ENCODE data around the gene ZNF324B. TPM values are rescaled to one million over a fixed set of nuclear protein-coding genes. Genes with fewer than 3 reads are reported as not detected.
"Not testable (repeated sequence)": the region's sequence is repeated elsewhere in the genome, so short reads cannot be mapped to it uniquely, and the experiment has no call there.

Gene ZNF324B
- total and polyA plus RNA-seq, 2 donors (not counting 3 experiments of a cell fraction or from before 2014, with no cell fraction given), result 3.4 to 6.9 TPM

- BruUV-seq (replicated peaks), result no TSS peak
- no peak for DNase-seq (ENCODE audit: low read depth, low spot score)
- H3K4me2 ChIP-seq (ENCODE audit: insufficient read depth, low read length), result no peak overlapping the region
Measured at GRCh38 chr19:58469241-58470013, 18.0 kb downstream of the ZNF324B start.

DNA sequence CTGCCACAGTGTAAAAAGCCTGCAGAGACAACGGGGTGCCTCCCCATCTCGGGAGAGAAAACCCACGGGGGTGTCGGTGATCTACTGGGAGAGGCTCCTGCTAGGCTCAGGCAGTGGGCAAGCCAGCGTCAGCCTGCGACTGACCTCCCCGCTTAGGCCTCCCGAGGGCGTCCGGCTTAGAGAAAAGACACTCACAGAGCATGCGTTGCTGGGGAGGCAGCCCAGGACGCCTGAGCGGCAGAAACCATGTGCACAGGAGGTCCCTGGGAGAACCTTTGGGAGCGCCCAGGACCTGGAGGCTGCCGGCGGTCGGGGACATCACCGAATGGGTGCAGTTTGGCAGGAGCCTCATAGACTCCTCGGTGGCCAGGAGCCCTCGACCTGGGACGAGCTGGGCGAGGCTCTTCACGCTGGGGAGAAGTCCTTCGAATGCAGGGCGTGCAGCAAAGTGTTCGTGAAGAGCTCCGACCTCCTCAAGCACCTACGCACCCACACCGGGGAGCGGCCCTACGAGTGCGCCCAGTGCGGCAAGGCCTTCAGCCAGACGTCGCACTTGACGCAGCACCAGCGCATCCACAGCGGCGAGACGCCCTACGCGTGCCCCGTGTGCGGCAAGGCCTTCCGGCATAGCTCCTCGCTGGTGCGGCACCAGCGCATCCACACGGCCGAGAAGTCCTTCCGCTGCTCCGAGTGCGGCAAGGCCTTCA is 19.6 kb downstream of the ZNF324B start:
- H3K79me2 ChIP-seq (ENCODE audit: control insufficient read depth, insufficient read depth, low read length); CTCF ChIA-PET; intact Hi-C loops (cut with micrococcal nuclease): not testable (repeated sequence)

More at GRCh38 chr19:58469241-58470013, 18.0 kb downstream of the ZNF324B start:
- no peaks in the 10 kb centered on the region for H3K27me3 ChIP-seq (ENCODE audit: control insufficient read depth in 2 of 2, insufficient read depth in 2 of 2, low read length in 2 of 2)
- no peak for TF ChIP-seq MYC (IDR thresholded peaks at IDR 0.05; ENCODE audit: low read depth, low read length)
- TF ChIP-seq JUN (IDR thresholded peaks at IDR 0.05; ENCODE audit: borderline replicate concordance, insufficient read depth, insufficient read length, low read depth), result no peak
- TF ChIP-seq POLR2A (IDR thresholded peaks at IDR 0.05; ENCODE audit: low read depth, low read length), result no peak
- TF ChIP-seq, protein P1, sequence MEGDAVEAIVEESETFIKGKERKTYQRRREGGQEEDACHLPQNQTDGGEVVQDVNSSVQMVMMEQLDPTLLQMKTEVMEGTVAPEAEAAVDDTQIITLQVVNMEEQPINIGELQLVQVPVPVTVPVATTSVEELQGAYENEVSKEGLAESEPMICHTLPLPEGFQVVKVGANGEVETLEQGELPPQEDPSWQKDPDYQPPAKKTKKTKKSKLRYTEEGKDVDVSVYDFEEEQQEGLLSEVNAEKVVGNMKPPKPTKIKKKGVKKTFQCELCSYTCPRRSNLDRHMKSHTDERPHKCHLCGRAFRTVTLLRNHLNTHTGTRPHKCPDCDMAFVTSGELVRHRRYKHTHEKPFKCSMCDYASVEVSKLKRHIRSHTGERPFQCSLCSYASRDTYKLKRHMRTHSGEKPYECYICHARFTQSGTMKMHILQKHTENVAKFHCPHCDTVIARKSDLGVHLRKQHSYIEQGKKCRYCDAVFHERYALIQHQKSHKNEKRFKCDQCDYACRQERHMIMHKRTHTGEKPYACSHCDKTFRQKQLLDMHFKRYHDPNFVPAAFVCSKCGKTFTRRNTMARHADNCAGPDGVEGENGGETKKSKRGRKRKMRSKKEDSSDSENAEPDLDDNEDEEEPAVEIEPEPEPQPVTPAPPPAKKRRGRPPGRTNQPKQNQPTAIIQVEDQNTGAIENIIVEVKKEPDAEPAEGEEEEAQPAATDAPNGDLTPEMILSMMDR (IDR thresholded peaks at IDR 0.05; ENCODE audit: extremely low read depth in 1 of 2, insufficient read depth in 1 of 2, low read depth in 1 of 2, low read length in 2 of 2), result no peak
- TF ChIP-seq EZH2 (IDR thresholded peaks at IDR 0.05; ENCODE audit: borderline replicate concordance, low read depth, low read length, severe bottlenecking), result no peak
- no peak for TF ChIP-seq POLR2AphosphoS5 (IDR thresholded peaks at IDR 0.05; ENCODE audit: insufficient read depth, low read depth, low read length)
- TF ChIP-seq, protein P2, sequence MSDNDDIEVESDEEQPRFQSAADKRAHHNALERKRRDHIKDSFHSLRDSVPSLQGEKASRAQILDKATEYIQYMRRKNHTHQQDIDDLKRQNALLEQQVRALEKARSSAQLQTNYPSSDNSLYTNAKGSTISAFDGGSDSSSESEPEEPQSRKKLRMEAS (IDR thresholded peaks at IDR 0.05; ENCODE audit: insufficient read depth, insufficient read length), result no peak
- TF ChIP-seq FOS (IDR thresholded peaks at IDR 0.05; ENCODE audit: borderline replicate concordance, insufficient read depth, low read length), result no peak
- TF ChIP-seq GATA2 (IDR thresholded peaks at IDR 0.05; ENCODE audit: insufficient read depth, insufficient read length, low read depth, low read length), result no peak
- intact Hi-C loops (cut with micrococcal nuclease) (no loop called here), dilution Hi-C loops (cut with MboI; ENCODE audit: extremely low pct_ligation_motif_present, low sequenced_read_pairs) (no loop called here)
- no peak overlapping the region for H2AFZ ChIP-seq (ENCODE audit: low read depth, low read length)
- H4K20me1 ChIP-seq (replicated peaks; ENCODE audit: control insufficient read depth, extremely low read depth, insufficient read depth, low read length), result no peaks in the 10 kb centered on the region
- H3K79me2 ChIP-seq (ENCODE audit: control insufficient read depth, insufficient read depth, low read length), result peaks cover 10% of the 10 kb centered on the region
- no peak for FAIRE-seq
- ChIA-PET POLR2A (interaction anchor here (0.6 kb wide), 1 partner anchor 182 kb away, joined by 4 read pairs; no protein-coding TSS in a partner anchor), CTCF (interaction anchor here (1.8 kb wide), 1 partner anchor 50 kb away, joined by 4 read pairs; the partner anchor contains the start of gene ZBTB45)
- H3K36me3 ChIP-seq (ENCODE audit: control insufficient read depth in 2 of 2, extremely low read depth in 1 of 2, insufficient read depth in 2 of 2, low read length in 2 of 2), result peaks cover 4 to 22% of the 10 kb centered on the region in 2 experiments
- H3K9ac ChIP-seq (replicated peaks; ENCODE audit: extremely low read depth, insufficient read depth, low read length), result no peak overlapping the region
- H3K27ac ChIP-seq (ENCODE audit: insufficient read depth, low read depth, low read length), result no peak overlapping the region
- no peaks in the 10 kb centered on the region for H3K9me1 ChIP-seq (replicated peaks; ENCODE audit: control insufficient read depth, extremely low read depth, insufficient read depth, low read length)
- H3K9me3 ChIP-seq (replicated peaks; ENCODE audit: control insufficient read depth, insufficient read depth, low read length), result no peaks in the 10 kb centered on the region
- peaks cover 3% of the 10 kb centered on the region for H3K4me1 ChIP-seq (ENCODE audit: control insufficient read depth, extremely low read depth, insufficient read depth, low read length)
- no peak overlapping the region for H3K4me3 ChIP-seq (replicated peaks in 1 of 3; ENCODE audit: insufficient read depth in 1 of 3, low read depth in 1 of 3, low read length in 3 of 3)

More for the DNA sequence above, 19.6 kb downstream of the ZNF324B start:
- H3K4me2 ChIP-seq (ENCODE audit: insufficient read depth, low read length); BruUV-seq (replicated peaks); H2AFZ ChIP-seq (ENCODE audit: low read depth, low read length); H4K20me1 ChIP-seq (replicated peaks; ENCODE audit: control insufficient read depth, extremely low read depth, insufficient read depth, low read length); H3K27me3 ChIP-seq (ENCODE audit: control insufficient read depth in 2 of 2, insufficient read depth in 2 of 2, low read length in 2 of 2); H3K9ac ChIP-seq (replicated peaks; ENCODE audit: extremely low read depth, insufficient read depth, low read length); dilution Hi-C loops (cut with MboI; ENCODE audit: extremely low pct_ligation_motif_present, low sequenced_read_pairs); POLR2A ChIA-PET; H3K9me1 ChIP-seq (replicated peaks; ENCODE audit: control insufficient read depth, extremely low read depth, insufficient read depth, low read length); H3K27ac ChIP-seq (ENCODE audit: insufficient read depth, low read depth, low read length); H3K4me1 ChIP-seq (ENCODE audit: control insufficient read depth, extremely low read depth, insufficient read depth, low read length); H3K9me3 ChIP-seq (replicated peaks; ENCODE audit: control insufficient read depth, insufficient read depth, low read length); FAIRE-seq; H3K4me3 ChIP-seq (replicated peaks in 1 of 3; ENCODE audit: insufficient read depth in 1 of 3, low read depth in 1 of 3, low read length in 3 of 3); DNase-seq (ENCODE audit: low read depth, low spot score): not testable (repeated sequence)
- H3K36me3 ChIP-seq (ENCODE audit: control insufficient read depth in 2 of 2, extremely low read depth in 1 of 2, insufficient read depth in 2 of 2, low read length in 2 of 2), result peaks cover 4 to 22% of the 10 kb centered on the region in 2 experiments
